Stimulated activated CD8-positive, alpha-beta memory T cell treated with anti-CD3 and anti-CD28 coated beads, Interleukin-2, amount 100 ng/mL, for 1 hour (primary cell): ENCODE data around the gene LCLAT1.

Experiments used
- DNase-seq, 2 donors: peaks; one replicate each; pipeline ENCODE4 v3.0.0-alpha.2; 2020; ENCODE audit warnings: low read depth in 2 of 2

Gene LCLAT1

GRCh38 chr2:30447149-30448045, at the start of gene LCLAT1:
TSS of gene LCLAT1 (plus strand) at chr2:30447246. CDS start at chr2:30525591, 78,345 bp downstream.
- peak; percentile 62 to 73 for DNase-seq

- DNase-seq = no peak
These were observed 48.8 kb upstream of the LCLAT1 start for GRCh38 chr2:30398084-30398873.

DNA sequence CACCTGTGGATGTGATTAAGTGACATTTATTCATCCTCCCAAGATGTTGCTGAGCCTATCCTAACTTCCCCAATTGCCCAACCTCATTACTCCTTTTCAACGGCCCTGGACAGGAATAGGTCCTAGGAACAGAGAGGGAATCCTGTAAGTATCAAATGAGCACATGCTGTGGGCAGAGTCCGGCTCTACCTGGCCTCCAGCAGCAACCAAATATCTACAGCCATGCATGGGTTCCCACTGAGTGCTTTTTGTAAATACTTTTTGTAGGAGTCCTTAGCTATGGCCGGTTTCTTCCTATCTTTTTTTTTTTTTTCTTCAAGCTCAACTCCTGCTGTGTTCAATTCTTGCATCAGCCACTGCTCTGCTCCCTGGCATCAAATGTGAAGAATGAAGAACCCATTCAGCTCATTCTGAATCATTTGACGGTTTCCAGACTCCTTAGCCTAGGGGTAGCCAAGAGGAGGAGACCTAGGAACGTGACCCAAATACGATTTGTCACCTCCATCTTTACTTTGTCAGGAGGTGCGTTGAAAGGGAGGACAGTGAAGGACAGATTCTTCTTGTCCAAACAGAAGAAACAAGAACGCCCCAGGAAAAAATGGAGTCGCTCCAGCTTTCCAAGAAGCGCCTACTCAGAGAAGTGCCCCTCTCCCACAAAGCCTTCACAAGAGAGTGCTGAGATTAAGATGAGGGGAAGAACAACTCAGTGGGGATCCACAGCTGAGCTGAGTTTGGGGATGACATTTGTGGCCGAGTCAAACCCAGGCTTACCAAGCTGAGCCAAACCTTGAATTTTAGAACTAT, 46.7 kb upstream of the LCLAT1 start:
- DNase-seq = no peak

- no peak for DNase-seq
These were observed 44.4 kb upstream of the LCLAT1 start for GRCh38 chr2:30402441-30403182.

GRCh38 chr2:30403592-30404312, 43.3 kb upstream of the LCLAT1 start:
- DNase-seq = no peak

DNA sequence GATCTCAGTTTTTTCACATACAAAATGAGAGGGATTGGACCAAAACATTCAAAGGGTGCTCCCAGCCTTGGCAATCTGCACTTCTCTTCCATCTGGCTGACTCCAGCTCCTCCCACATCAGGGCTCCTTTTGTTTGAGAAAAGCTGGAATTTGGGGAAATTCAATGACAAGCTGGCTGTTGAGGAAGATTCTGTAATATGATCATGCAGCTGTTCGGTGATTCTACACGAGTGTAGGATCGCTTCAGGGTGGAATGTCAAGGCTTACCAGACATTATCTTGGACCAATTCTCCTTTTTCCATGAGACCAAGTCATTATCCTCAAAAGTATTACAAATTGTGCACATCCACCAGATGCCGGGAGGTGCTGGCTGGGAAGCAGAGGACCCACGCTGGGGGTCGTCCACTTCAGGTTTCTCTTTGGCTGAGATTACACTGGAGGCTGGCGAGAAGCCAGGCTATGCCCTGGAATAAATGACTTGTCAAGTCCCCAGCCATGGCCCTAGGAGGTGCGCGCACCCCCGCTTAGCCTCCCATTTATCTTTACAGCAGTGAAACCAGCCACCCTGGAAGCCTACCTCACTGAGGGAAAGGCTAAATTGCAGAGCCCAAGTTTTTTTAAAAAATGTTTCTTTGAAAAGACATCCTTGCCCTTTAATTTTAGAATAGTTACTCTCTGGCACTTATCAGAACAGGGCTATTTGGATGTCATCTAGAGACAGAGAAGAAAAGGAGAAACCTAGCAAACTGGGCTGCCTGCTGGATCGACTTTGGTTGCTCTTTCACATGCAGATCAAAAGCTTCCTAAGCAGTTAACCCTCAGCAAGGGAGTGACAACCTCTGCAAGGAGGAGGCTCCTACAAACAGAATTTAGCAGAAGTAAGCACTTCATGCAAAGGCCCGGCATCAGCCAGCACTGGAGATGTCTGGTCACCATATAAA, 42.5 kb upstream of the LCLAT1 start:
- DNase-seq = no peak

DNA sequence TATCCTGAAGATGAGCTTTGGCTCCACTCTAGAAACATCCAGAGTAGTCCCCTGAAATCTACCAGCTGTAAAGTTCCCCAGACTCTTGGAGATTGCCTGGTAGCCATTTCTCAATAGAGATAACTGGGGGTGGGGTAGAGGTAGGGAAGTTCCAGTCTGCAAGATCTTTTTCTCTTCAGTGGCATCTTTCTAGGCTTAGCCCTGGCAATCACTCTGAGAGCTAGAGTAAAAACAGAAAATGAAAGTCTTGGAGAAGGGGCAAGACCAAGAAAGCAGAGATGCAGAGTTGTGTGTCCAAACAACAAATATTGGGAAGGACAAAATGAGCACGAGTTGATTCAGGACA, 41.8 kb upstream of the LCLAT1 start:
- no peak for DNase-seq

DNA sequence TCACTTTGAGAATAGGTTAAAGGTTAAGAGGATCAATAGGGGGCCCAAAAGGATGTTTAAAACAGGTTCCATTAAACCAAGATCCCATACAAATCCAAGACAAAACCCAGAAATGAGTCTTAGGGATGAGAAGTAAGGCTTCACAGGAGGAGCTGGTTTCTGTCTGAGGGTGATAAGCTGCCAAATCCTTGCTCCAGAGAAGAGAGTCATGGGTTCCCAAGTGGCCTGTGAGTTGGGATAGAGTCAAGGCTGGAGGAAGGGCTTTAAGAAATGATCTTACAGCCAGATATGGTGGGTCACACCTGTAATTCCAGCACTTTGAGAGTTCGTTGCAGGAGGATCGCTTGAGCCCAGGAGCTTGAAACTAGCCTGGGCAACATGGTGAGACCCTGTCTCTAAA, 40.2 kb upstream of the LCLAT1 start:
- no peak for DNase-seq

- DNase-seq = no peak
These were observed 38.1 kb upstream of the LCLAT1 start for GRCh38 chr2:30408961-30409387.

DNA sequence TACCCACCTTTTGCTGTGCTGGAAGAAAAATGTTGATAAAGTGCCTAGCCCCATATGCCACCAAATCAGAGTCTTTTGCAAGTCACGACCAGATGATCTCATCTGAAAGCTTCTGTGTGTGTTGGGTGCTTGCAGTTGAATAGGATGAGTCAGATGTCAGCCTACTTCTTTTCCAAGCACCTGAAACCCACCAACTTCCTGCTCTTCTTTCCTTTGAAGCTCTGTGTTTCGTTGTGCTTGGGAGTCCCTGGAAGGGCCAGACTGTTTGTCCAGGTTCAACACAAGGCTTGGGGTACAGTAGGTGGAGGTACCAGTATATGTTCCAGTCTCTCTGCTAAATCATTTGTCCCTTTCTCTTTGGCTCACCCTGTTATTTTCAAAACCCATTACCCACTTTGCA, 36.8 kb upstream of the LCLAT1 start:
- DNase-seq = no peak

DNA sequence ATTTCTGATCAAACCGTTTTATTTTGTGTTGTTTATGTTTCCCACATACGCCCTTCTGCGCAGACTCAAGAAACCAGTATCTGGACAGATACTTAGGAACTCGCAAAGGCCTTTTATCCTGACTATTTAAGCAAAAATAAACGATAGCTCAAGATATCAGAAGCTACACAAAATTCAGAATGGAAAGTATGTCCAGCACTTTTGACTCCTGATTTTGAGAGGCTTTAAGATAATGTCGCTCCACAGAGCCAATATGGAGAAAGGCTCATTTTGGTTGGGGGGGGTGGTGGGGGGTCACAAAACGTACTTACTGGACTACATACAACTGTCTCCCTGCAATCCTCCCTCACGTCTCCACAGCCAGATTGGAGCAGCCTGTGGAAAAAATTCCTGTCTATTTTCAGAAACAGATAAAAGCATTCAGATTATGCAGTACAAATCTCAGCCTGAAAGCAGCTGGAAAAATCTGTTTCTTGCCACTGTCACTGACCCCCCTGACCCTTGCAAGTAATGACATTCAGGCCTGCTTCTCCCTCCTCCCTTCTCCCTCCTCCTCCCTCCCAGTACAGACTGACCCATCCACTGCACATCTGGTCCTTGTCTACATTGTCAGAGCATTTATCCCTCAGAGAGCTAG, 34.9 kb upstream of the LCLAT1 start:
- no peak for DNase-seq

DNA sequence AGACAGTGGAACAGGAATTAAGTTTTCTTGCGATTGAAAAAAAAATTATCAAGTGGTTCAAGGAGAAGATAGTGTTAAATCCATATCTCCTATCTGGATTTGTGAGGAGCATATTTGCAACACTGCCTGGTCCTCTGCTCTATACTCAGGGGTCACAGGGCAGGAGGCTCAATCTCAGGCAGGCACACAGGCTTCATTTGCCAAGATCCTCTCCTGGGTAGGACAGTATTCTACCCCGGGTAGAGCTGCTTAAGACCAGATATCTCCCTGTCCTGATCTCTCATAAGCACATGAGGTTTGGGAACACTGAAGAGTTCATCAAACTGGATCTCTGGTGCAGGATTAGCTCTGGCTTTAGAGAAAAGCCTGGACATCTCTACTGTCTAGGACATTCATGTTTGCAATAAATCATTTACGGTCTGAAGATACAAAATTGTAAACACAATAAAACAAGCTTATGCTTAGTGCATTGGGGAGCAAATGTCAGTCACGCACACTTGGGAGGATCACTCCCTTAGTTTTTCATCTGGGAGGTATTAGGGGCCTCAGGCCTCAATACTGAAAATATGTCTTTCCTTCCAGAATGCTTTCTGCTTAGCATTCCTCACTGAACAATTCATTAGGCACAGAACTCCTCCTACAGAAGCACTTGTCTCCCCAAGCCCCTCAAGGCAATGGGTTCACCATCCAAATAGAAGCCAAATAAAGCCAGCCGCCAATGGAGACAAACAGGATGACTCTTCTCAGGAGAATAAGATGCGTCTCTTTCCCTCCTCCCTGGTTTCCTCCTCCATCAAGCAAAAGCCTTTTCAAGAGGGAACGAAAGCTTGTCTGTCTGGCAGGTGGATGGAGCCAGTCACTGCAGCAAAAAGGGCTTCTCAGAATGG, 34.1 kb upstream of the LCLAT1 start:
- DNase-seq = no peak

GRCh38 chr2:30414961-30415360, 32.1 kb upstream of the LCLAT1 start:
- no peak for DNase-seq

DNA sequence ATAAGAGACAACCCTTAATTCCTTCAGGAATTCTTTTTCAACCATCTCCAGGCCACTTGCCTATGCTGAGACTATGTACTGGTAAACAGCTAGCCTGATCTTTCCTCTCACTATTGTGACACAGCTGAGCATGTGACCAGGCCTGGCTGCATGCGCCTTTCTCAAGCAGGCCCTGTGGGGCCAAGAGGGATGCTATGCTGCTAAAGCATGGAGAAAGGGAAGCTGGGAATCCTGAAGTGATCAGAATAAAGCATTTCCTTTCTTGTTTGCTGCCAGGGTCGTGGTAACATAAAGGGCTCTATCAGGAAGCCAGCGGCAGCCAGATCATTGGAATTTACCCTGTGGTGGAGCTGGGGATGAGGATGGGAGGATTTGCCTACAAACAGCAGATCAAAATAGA, 29.8 kb upstream of the LCLAT1 start:
- DNase-seq = no peak

GRCh38 chr2:30421026-30421603, 25.9 kb upstream of the LCLAT1 start:
- DNase-seq = no peak

DNA sequence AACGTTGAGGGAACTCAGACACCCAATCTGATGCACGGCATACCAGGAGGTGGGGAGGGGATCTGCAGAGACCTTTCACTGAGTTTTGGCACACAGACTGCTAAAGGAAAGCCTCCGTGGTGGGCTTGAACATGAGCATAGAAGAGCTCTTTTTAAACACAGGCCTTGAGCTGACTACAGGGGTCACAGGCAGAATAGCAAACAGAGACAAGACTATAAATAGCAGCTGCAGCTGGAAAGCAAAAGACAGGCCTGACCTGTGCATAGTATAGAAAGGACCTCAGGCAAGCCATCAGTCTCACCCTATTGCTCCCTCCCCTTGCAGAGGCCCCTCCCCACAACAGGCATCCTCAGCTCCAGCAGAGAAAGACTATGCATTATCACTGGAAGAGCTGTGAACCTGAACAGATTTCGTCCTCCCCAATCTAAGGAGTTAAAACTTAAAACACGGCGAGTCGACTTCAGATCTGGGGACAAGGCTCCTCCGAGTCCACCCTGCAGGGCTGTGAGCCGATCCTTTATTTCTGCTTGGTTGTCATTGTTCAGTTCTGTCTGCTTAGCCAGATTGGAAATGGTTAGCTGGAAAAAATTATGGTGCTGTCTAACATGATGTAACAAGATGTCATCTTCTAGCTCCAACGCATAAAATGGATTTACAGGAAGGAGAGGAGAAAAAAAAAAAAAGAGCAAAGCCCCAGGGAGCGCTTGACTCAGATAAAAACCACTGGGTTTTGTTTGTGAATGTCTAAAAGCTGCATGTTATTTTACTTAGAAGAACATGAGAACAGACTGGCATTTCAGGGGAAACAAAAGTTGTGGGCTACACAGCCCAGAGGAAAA, 25.2 kb upstream of the LCLAT1 start:
- no peak for DNase-seq
